ENCODE measurements around the gene TAS2R10.

The TAS2R10 gene

DNA sequence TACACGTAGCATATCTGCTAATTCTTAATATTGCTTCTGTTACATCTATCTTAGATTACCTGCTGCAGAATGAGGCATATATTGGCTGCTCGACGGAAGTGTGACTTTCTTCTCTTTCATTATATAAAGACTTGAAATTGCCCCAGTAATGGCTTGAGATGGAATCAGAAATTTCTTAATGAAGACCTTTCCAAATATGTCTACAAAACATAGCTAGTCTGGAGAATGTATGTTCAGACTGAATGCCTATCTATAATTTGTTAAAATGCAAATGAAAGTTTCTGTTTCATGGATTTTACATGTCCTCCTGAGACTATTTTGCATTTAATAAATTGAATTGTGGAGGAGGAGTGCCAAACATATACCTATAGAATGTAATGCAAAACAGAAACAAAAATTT lies at the start of gene TAS2R10:
TAS2R10 (minus strand) TSS at position 101 of the 400 bp plus-strand sequence; CDS start at position 12, 89 bp downstream.
- H3K27ac ChIP-seq, result no peak within 1 kb of the TSS
- TF ChIP-seq, protein P1, sequence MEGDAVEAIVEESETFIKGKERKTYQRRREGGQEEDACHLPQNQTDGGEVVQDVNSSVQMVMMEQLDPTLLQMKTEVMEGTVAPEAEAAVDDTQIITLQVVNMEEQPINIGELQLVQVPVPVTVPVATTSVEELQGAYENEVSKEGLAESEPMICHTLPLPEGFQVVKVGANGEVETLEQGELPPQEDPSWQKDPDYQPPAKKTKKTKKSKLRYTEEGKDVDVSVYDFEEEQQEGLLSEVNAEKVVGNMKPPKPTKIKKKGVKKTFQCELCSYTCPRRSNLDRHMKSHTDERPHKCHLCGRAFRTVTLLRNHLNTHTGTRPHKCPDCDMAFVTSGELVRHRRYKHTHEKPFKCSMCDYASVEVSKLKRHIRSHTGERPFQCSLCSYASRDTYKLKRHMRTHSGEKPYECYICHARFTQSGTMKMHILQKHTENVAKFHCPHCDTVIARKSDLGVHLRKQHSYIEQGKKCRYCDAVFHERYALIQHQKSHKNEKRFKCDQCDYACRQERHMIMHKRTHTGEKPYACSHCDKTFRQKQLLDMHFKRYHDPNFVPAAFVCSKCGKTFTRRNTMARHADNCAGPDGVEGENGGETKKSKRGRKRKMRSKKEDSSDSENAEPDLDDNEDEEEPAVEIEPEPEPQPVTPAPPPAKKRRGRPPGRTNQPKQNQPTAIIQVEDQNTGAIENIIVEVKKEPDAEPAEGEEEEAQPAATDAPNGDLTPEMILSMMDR (conservative IDR thresholded peaks at IDR 0.05), result no peak
- no peak for TF ChIP-seq ZFX (IDR thresholded peaks at IDR 0.05)

DNA sequence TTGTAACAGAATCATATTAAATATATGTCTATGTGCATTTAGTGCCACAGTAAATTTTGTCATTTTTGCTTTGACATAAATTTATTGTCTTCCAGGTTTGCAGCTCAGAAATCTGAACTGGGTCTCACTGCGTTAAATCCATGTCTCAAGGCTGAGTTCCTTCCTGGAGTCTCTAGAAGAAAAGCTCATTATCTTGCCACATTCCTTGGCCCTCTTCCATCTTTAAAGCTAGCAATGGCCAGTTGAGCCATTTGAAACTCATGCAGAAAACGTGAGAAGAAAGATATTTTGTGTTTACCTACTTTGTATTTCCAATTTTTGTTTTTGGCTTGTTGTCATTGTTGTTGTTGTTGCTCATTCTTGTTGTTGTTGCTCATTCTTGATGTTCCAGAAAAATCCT lies 47.2 kb upstream of the TAS2R10 start:
- H3K27ac ChIP-seq, result no peak overlapping the region
- TF ChIP-seq, protein P1 (conservative IDR thresholded peaks at IDR 0.05), result no peak
- no peak for TF ChIP-seq ZFX (IDR thresholded peaks at IDR 0.05)

- TF ChIP-seq, protein P1 (conservative IDR thresholded peaks at IDR 0.05), result peak; percentile 66
- no peak for TF ChIP-seq ZFX (IDR thresholded peaks at IDR 0.05)
- no peak overlapping the region for H3K27ac ChIP-seq
Observed at GRCh38 chr12:10867381-10867780, 41.2 kb upstream of the TAS2R10 start.

GRCh38 chr12:10863512-10864218 lies 37.5 kb upstream of the TAS2R10 start:
- TF ChIP-seq, protein P1 (conservative IDR thresholded peaks at IDR 0.05), result no peak
- TF ChIP-seq ZFX (IDR thresholded peaks at IDR 0.05), result no peak

GRCh38 chr12:10861366-10861765 lies 35.2 kb upstream of the TAS2R10 start:
- TF ChIP-seq, protein P1 (conservative IDR thresholded peaks at IDR 0.05), result no peak
- no peak for TF ChIP-seq ZFX (IDR thresholded peaks at IDR 0.05)
- no peak overlapping the region for H3K27ac ChIP-seq

More at GRCh38 chr12:10863512-10864218, 37.5 kb upstream of the TAS2R10 start:
- no peak overlapping the region for H3K27ac ChIP-seq

- no peak overlapping the region for H3K27ac ChIP-seq
- TF ChIP-seq, protein P1 (conservative IDR thresholded peaks at IDR 0.05), result no peak
- TF ChIP-seq ZFX (IDR thresholded peaks at IDR 0.05), result no peak
Observed at GRCh38 chr12:10855807-10856206, 29.6 kb upstream of the TAS2R10 start.

GRCh38 chr12:10853776-10854175 lies 27.6 kb upstream of the TAS2R10 start:
- H3K27ac ChIP-seq, result no peak overlapping the region
- TF ChIP-seq, protein P1 (conservative IDR thresholded peaks at IDR 0.05), result no peak
- TF ChIP-seq ZFX (IDR thresholded peaks at IDR 0.05), result no peak
